ENCODE data around the gene CACNA2D3. TPM values are rescaled to one million over a fixed set of nuclear protein-coding genes. Genes with fewer than 3 reads are reported as not detected.

Gene CACNA2D3
- total RNA-seq, 1 experiment from 2014 or later, result 0.06 TPM

- no peak for DNase-seq (ENCODE audit: low read depth)
Measured at GRCh38 chr3:54668236-54668635, 545.9 kb downstream of the CACNA2D3 start.

DNA sequence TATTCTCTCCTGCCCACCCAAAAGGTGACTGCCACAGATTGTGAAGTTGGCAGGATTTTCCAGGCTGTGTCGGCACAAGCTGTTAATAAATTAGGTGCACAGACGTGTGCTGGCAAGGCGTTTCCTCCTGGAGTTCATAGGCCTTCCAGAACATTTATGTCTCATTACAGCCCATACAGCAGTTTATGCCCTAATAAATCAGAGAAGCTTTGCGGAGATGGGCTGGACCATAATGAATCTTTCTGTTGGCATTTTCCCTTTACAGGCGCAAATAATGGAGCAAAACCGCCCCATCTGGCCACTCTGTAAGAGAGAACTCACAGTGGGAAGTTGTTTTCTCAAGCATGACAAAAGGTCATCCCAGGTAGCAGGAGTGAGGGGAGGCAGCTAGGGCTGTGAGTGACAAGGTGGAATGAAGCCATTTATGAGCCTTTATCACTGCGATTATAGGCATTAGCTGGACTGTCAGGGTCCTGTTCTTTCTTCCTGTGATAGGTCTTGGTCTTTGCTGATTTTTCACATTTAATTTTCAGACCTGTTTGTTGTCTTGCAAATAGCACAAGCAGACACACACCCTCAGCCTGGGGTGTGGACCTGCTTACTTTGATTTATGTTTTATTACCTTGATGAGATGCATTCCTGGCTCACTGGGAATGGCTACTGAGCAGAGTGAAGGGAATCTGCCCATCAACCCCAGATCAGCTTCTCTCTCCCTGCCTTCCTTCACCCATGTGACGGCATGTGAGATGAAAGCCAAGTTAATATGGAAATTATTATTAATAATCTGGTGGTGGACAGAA lies 548.0 kb downstream of the CACNA2D3 start:
- DNase-seq (ENCODE audit: low read depth), result no peak

DNA sequence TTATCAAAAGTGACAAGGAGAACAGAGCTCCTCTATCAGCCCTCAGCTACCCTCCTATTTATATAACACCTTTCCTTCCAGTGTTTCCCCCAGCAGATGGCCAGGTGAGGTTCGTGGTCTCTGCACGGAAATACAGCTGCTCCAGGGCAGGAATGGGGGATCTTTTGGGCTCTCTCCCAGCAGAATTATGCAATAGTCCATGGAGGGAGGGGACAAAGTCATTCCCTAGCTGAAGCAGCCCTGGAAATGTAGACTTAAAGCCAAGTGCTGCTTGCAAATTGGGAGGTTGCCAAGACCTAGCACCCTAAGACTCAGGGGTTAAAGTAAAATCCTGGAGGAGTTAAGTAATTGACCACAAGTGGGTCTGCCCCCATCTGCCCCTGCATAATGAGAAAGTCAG lies 549.2 kb downstream of the CACNA2D3 start:
- no peak for DNase-seq (ENCODE audit: low read depth)

DNA sequence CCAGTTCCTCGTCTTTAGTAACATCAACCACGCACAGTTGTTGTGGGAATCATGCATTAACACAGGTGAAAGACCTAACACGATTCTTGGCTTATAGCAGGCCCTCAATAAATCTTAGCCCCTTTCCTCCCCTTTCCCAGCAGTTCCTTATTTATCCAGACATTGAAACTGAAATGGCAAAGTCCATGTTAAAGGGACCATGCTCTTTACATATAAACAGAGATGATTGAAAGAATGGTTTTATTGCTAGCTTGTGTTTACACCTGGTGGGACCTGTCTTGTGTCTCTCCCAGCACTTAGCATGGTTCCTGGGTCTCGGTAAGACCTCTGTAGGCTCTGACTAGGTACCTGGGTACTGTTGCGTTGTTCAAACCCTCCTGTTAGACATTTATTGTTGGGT lies 553.7 kb downstream of the CACNA2D3 start:
- no peak for DNase-seq (ENCODE audit: low read depth)

DNA sequence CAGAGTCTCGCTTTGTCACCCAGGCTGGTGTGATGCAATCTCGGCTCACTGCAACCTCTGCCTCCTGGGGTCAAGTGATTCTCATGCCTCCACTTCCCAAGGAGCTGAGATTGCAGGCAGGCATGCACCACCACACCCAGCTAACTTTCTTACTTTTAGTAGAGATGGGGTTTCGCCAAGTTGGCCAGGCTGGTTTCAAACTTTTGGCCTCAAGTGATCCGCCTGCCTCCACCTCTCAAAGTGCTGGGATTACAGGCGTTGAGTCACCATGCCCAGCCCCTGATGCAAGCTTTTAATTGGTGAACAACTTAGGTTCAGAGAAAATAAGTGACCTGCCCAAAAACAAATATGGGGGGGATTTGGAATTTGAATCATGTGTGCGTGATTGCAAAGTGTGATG lies 559.4 kb downstream of the CACNA2D3 start:
- no peak for DNase-seq (ENCODE audit: low read depth)

GRCh38 chr3:54685213-54685612 lies 562.9 kb downstream of the CACNA2D3 start:
- no peak for DNase-seq (ENCODE audit: low read depth)

GRCh38 chr3:54691289-54691771 lies 569.0 kb downstream of the CACNA2D3 start:
- DNase-seq (ENCODE audit: low read depth), result no peak

GRCh38 chr3:54696313-54696712 lies 574.0 kb downstream of the CACNA2D3 start:
- no peak for DNase-seq (ENCODE audit: low read depth)

DNA sequence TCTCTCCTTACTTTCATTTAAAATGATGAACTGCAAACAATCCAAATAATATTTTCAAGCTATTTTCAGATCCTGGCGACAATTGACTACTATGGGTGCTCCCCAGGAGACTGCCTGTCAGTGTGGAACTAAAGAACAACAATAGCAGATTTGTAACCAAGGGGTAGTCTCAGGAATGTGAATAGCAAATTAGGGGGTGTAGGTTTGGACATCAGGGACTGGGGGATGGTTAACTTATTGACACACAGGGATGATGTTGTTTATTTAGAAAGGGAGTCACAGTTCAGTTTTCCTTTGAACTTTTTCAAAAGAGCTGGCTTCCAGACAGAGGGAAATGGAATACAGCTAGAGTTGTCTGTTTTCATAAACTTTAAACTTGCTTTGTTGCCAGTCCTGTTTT lies 575.7 kb downstream of the CACNA2D3 start:
- DNase-seq (ENCODE audit: low read depth), result no peak

- no peak for DNase-seq (ENCODE audit: low read depth)
Measured at GRCh38 chr3:54703923-54704322, 581.6 kb downstream of the CACNA2D3 start.

DNA sequence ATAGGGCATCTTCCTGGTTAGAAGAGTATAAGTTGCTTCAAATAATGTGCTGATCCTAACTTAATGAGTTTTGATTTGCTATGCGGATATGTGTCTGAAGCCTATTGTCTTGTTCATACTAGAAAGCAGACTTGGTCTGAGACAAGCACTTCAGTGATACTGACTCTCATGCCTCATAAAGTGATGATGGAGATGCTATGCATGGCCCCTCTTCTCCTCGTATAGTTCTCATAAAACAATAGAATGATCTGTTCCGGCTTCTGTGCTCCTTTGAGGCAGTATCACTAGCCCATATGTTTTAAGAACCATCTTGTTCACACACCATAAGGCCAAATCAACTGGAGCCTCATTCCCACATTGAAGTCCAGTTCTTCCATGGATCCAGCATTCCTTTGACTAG lies 583.4 kb downstream of the CACNA2D3 start:
- no peak for DNase-seq (ENCODE audit: low read depth)

- no peak for DNase-seq (ENCODE audit: low read depth)
Measured at GRCh38 chr3:54706738-54707137, 584.4 kb downstream of the CACNA2D3 start.

GRCh38 chr3:54709785-54710184 lies 587.4 kb downstream of the CACNA2D3 start:
- no peak for DNase-seq (ENCODE audit: low read depth)

- DNase-seq (ENCODE audit: low read depth), result no peak
Measured at GRCh38 chr3:54710954-54711353, 588.6 kb downstream of the CACNA2D3 start.

DNA sequence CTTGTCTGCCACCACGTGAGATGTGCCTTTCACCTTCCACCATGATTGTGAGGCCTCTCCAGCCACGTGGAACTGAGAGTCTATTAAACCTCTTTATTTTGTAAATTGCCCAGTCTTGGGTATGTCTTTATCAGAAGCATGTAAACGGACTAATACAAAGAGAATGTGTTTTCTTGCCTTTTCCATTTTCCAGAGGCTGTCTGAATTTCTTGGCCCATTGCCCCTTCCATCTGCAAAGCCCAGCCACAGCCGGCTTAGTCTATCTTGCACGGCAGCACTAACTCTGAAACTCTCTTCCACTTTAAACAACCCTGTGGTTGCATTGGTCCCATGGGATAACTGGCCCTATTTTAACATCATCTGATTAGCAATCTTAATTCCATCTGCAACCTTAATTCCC lies 590.2 kb downstream of the CACNA2D3 start:
- no peak for DNase-seq (ENCODE audit: low read depth)

DNA sequence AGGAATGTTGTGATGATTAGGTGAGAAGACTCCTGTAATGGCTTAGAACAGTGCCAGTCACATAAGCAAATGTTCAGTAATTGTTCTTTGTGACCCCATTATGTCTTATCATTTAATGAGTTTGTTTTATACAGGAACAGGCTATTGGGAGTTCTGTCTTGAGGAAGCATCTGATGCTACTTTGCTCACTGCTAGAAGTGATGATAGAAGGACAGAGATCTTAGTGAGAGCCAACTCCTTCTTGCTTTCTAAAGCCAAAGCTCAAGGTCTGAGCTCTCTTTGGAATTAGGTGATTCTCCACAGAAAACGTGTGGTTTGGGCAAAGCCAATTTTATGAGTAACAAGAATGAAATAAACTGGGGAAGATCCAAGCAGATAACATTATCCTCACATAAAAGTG lies 590.7 kb downstream of the CACNA2D3 start:
- DNase-seq (ENCODE audit: low read depth), result no peak

- no peak for DNase-seq (ENCODE audit: low read depth)
Measured at GRCh38 chr3:54713455-54713854, 591.1 kb downstream of the CACNA2D3 start.

DNA sequence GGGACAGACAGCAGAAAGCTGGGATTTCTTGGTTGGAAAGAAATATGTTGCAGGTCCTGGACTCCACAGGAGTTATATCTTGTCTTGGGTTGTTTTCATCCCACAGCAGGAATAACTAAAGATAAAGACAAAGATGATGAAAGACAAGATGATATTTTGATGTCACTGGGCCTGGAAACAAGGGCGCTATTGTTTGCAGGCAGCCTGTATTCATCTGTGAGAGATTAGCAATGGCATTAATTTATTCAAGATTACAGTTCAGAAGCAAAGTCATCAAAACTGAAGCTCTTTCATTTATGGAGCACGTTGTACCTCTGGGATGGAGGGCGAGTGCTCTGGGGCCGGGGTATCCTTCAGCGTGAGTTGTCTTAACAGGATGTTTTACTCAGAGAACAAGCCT lies 591.7 kb downstream of the CACNA2D3 start:
- DNase-seq (ENCODE audit: low read depth), result no peak

DNA sequence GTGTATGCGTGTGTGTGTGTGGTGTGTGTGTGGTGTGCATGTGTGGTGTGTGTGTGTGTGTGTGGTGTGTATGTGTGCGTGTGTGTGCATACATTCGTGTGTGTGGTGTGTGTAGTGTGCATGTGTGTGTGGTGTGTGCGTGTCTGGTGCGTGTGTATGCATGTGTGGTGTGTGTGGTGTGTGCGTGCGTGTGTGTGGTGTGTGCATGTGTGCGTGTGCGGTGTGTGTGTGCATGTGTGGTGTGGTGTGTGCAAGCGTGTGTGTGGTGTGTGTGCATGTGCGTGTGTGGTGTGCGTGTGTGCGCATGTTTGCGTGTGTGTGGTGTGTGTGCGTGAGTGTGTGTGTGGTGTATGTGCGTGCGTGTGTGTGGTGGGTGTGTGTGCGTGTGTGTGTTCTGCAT lies 595.2 kb downstream of the CACNA2D3 start:
- DNase-seq (ENCODE audit: low read depth), result no peak

- no peak for DNase-seq (ENCODE audit: low read depth)
Measured at GRCh38 chr3:54719914-54720313, 597.6 kb downstream of the CACNA2D3 start.

- no peak for DNase-seq (ENCODE audit: low read depth)
Measured at GRCh38 chr3:54720604-54721003, 598.3 kb downstream of the CACNA2D3 start.

GRCh38 chr3:54731732-54732445 lies 609.5 kb downstream of the CACNA2D3 start:
- DNase-seq (ENCODE audit: low read depth), result no peak

All from LHCN-M2 (cell line).